GM23248 (cell line): ENCODE data around the gene ASIC4. TPM values are rescaled to one million over a fixed set of nuclear protein-coding genes. Genes with fewer than 3 reads are reported as not detected.

Experiments
- DNase-seq: peaks from one replicate; pipeline ENCODE4 v3.0.0-alpha.2; 2015
- H2AFZ ChIP-seq: fragments of 200-600 bp; sonication (generic); 2 replicates; pipeline ENCODE4 v1.6.1; 2016; ENCODE audit warnings: antibody characterized with exemption
- H3F3A ChIP-seq: fragments of 200-600 bp; sonication (generic); 2 replicates; pipeline ENCODE4 v1.6.1; 2016; ENCODE audit warnings: mild to moderate bottlenecking, antibody characterized with exemption, mixed run types; ENCODE audit not compliant: insufficient read depth
- H3K27ac ChIP-seq: fragments of 200-600 bp; sonication (generic); 2 replicates; pipeline ENCODE4 v1.5.1; 2016; ENCODE audit warnings: mild to moderate bottlenecking
- H3K27me3 ChIP-seq: fragments of 200-600 bp; sonication (generic); replicated peaks from 2 replicates; pipeline ENCODE4 v1.6.1; 2016; ENCODE audit warnings: mild to moderate bottlenecking; ENCODE audit not compliant: insufficient read depth
- H3K36me3 ChIP-seq: fragments of 200-600 bp; sonication (generic); 2 replicates; pipeline ENCODE4 v1.6.1; 2016; ENCODE audit warnings: low read depth, mild to moderate bottlenecking
- H3K4me1 ChIP-seq: fragments of 200-600 bp; sonication (generic); 2 replicates; pipeline ENCODE4 v1.6.1; 2016; ENCODE audit warnings: mild to moderate bottlenecking; ENCODE audit not compliant: insufficient read depth
- H3K4me2 ChIP-seq: fragments of 200-600 bp; sonication (generic); one replicate; pipeline ENCODE4 v1.6.1; 2016; ENCODE audit warnings: mild to moderate bottlenecking; ENCODE audit not compliant: unreplicated experiment
- H3K4me3 ChIP-seq: fragments of 200-600 bp; sonication (generic); 2 replicates; pipeline ENCODE4 v1.5.1; 2016; ENCODE audit warnings: mild to moderate bottlenecking
- H3K79me2 ChIP-seq: fragments of 200-600 bp; sonication (generic); 2 replicates; pipeline ENCODE4 v1.6.1; 2016; ENCODE audit warnings: mild to moderate bottlenecking; ENCODE audit not compliant: insufficient read depth
- H3K9ac ChIP-seq: fragments of 200-600 bp; sonication (generic); 2 replicates; pipeline ENCODE4 v1.6.1; 2016; ENCODE audit warnings: mild to moderate bottlenecking
- H3K9me2 ChIP-seq: fragments of 200-600 bp; sonication (generic); 2 replicates; pipeline ENCODE4 v1.6.1; 2016; ENCODE audit warnings: mixed run types, mild to moderate bottlenecking, moderate library complexity; ENCODE audit not compliant: insufficient read depth
- H3K9me3 ChIP-seq: fragments of 200-600 bp; sonication (generic); one replicate; pipeline ENCODE4 v1.6.1; 2017; ENCODE audit warnings: low read depth
- H4K20me1 ChIP-seq: fragments of 200-600 bp; sonication (generic); 2 replicates; pipeline ENCODE4 v1.6.0; 2016; ENCODE audit not compliant: insufficient read depth
- EZH2 ChIP-seq: fragments of 200-600 bp; sonication (generic); IDR thresholded peaks from 2 replicates; pipeline ENCODE4 v1.6.1; 2018; ENCODE audit warnings: antibody characterized with exemption, mild to moderate bottlenecking; ENCODE audit not compliant: insufficient read depth, poor library complexity, severe bottlenecking
- EZH2phosphoT487 ChIP-seq: fragments of 200-600 bp; sonication (generic); IDR thresholded peaks from 2 replicates; pipeline ENCODE4 v1.6.1; 2018; ENCODE audit warnings: antibody characterized with exemption, moderate library complexity, mild to moderate bottlenecking, low read depth; ENCODE audit not compliant: insufficient read depth
- WGBS, 2 experiments: methylation state at CpG; one replicate each; pipeline ENCODE4 v1.1.6; 2015 to 2017; ENCODE audit warnings: low lambda C conversion rate in 2 of 2, low coverage in 1 of 2; ENCODE audit errors: missing lambda C conversion rate in 2 of 2; 5-methylcytosine and 5-hydroxymethylcytosine counted together
- in situ Hi-C: fragments of 300-500 bp; cut with MboI; formaldehyde crosslinking; loops from 2 replicates; pipeline ENCODE4 v1.15.0; 2020
- polyA plus RNA-seq: library from polyadenylated mRNA; unstranded; fragments of >200 nt; fragmentation: Nextera tagmentation; extraction: Ambion mirVana; gene quantifications from 2 replicates; pipeline ENCODE4 v1.2.1, GENCODE V29; 2016
- total RNA-seq: library from RNA; depleted of rRNA; stranded (reverse); fragments of >200 nt; shearing (Covaris generic); gene quantifications from 2 replicates; pipeline ENCODE4 v1.2.3, GENCODE V29; 2014

The ASIC4 gene
- total and polyA plus RNA-seq, 2 experiments from 2014 or later: 0.43 TPM; not detected in 1

DNA sequence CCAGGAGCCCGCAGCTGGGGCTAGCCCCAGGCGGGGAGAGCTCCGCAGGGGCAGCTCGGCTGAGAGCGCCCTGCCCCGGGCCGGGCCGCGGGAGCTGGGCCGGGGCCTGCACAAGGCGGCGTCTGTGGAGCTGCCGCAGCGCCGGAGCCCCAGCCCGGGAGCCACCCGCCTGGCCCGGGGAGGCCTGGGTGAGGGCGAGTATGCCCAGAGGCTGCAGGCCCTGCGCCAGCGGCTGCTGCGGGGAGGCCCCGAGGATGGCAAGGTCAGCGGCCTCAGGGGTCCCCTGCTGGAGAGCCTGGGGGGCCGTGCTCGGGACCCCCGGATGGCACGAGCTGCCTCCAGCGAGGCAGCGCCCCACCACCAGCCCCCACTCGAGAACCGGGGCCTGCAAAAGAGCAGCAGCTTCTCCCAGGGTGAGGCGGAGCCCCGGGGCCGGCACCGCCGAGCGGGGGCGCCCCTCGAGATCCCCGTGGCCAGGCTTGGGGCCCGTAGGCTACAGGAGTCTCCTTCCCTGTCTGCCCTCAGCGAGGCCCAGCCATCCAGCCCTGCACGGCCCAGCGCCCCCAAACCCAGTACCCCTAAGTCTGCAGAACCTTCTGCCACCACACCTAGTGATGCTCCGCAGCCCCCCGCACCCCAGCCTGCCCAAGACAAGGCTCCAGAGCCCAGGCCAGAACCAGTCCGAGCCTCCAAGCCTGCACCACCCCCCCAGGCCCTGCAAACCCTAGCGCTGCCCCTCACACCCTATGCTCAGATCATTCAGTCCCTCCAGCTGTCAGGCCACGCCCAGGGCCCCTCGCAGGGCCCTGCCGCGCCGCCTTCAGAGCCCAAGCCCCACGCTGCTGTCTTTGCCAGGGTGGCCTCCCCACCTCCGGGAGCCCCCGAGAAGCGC lies 30.6 kb upstream of the ASIC4 start:
- no peaks in the 10 kb centered on the region for H4K20me1 ChIP-seq
- H3K27ac ChIP-seq: no peak overlapping the region
- H3K9ac ChIP-seq: no peak overlapping the region
- TF ChIP-seq EZH2 (peak; percentile 23), EZH2phosphoT487 (no peak)
- H3K9me2 ChIP-seq: no peaks in the 10 kb centered on the region
- peak overlapping the region; percentile 26 for H3K4me3 ChIP-seq
- in situ Hi-C loops: no loop called here
- 35 to 38% methylated on average over 39 to 54 of the region's 58 CpGs for WGBS, 2 experiments
- H3K79me2 ChIP-seq: no peaks in the 10 kb centered on the region
- no peaks in the 10 kb centered on the region for H3K9me3 ChIP-seq
- no peaks in the 10 kb centered on the region for H3K4me1 ChIP-seq
- no peaks in the 10 kb centered on the region for H3F3A ChIP-seq
- DNase-seq: no peak
- H3K4me2 ChIP-seq: peak overlapping the region; percentile 39
- H3K36me3 ChIP-seq: peaks cover 4% of the 10 kb centered on the region; the same call in 1 of the 2 replicates
- H2AFZ ChIP-seq: no peak overlapping the region
- H3K27me3 ChIP-seq: 0 out of 2 replicates have a peak, but pooled peaks cover 6% of the 10 kb centered on the region

DNA sequence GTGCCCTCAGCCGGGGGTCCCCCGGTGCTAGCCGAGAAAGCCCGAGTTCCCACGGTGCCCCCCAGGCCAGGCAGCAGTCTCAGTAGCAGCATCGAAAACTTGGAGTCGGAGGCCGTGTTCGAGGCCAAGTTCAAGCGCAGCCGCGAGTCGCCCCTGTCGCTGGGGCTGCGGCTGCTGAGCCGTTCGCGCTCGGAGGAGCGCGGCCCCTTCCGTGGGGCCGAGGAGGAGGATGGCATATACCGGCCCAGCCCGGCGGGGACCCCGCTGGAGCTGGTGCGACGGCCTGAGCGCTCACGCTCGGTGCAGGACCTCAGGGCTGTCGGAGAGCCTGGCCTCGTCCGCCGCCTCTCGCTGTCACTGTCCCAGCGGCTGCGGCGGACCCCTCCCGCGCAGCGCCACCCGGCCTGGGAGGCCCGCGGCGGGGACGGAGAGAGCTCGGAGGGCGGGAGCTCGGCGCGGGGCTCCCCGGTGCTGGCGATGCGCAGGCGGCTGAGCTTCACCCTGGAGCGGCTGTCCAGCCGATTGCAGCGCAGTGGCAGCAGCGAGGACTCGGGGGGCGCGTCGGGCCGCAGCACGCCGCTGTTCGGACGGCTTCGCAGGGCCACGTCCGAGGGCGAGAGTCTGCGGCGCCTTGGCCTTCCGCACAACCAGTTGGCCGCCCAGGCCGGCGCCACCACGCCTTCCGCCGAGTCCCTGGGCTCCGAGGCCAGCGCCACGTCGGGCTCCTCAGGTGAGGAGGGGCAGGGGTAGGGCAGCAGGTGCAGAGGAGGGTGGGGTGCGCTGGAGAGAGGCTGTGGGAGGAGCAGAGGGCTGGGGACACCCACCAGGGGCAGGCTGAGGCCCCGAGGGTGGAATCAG lies 29.7 kb upstream of the ASIC4 start:
- peak; percentile 45 for DNase-seq
- no peak overlapping the region for H3K9ac ChIP-seq
- in situ Hi-C loops: no loop called here
- no peaks in the 10 kb centered on the region for H3F3A ChIP-seq
- peak; percentile 35 for TF ChIP-seq EZH2
- no peak for TF ChIP-seq EZH2phosphoT487
- peak overlapping the region; percentile 26 for H3K4me3 ChIP-seq
- H3K27ac ChIP-seq: no peak overlapping the region
- H3K36me3 ChIP-seq: peaks cover 4% of the 10 kb centered on the region; the same call in 1 of the 2 replicates
- H3K79me2 ChIP-seq: no peaks in the 10 kb centered on the region
- H4K20me1 ChIP-seq: no peaks in the 10 kb centered on the region
- no peak overlapping the region for H2AFZ ChIP-seq
- 11 to 19% methylated on average over 53 to 84 of the region's 89 CpGs for WGBS, 2 experiments
- no peaks in the 10 kb centered on the region for H3K4me1 ChIP-seq
- H3K4me2 ChIP-seq: peak overlapping the region; percentile 39
- H3K27me3 ChIP-seq: 0 out of 2 replicates have a peak, but pooled peaks cover 6% of the 10 kb centered on the region
- no peaks in the 10 kb centered on the region for H3K9me2 ChIP-seq
- H3K9me3 ChIP-seq: no peaks in the 10 kb centered on the region

DNA sequence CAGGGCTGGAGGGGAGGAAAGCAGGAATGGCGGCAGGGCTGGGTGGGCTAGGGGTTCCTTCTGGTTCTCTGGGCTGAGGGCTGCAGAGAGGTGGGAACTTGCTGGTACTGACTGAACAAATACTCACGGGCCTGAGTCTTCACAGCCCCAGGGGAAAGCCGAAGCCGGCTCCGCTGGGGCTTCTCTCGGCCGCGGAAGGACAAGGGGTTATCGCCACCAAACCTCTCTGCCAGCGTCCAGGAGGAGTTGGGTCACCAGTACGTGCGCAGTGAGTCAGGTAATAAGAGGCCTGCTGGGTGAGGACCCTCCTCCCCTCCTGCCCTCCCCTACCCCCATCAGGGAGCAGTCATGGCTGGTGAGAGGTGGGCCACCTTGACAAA lies 29.1 kb upstream of the ASIC4 start:
- H4K20me1 ChIP-seq: no peaks in the 10 kb centered on the region
- H3F3A ChIP-seq: no peaks in the 10 kb centered on the region
- 0 out of 2 replicates have a peak, but pooled peaks cover 6% of the 10 kb centered on the region for H3K27me3 ChIP-seq
- H3K4me3 ChIP-seq: no peak overlapping the region
- no peak overlapping the region for H2AFZ ChIP-seq
- WGBS, 2 experiments: 81 to 93% methylated on average over 9 to 11 of the region's 12 CpGs
- DNase-seq: no peak
- no peaks in the 10 kb centered on the region for H3K9me2 ChIP-seq
- no peaks in the 10 kb centered on the region for H3K9me3 ChIP-seq
- no peak overlapping the region for H3K27ac ChIP-seq
- TF ChIP-seq EZH2phosphoT487 (no peak), EZH2 (no peak)
- no peaks in the 10 kb centered on the region for H3K79me2 ChIP-seq
- no peak overlapping the region for H3K9ac ChIP-seq
- H3K4me2 ChIP-seq: no peak overlapping the region
- H3K4me1 ChIP-seq: no peaks in the 10 kb centered on the region
- in situ Hi-C loops: no loop called here
- peaks cover 4% of the 10 kb centered on the region; the same call in 1 of the 2 replicates for H3K36me3 ChIP-seq

DNA sequence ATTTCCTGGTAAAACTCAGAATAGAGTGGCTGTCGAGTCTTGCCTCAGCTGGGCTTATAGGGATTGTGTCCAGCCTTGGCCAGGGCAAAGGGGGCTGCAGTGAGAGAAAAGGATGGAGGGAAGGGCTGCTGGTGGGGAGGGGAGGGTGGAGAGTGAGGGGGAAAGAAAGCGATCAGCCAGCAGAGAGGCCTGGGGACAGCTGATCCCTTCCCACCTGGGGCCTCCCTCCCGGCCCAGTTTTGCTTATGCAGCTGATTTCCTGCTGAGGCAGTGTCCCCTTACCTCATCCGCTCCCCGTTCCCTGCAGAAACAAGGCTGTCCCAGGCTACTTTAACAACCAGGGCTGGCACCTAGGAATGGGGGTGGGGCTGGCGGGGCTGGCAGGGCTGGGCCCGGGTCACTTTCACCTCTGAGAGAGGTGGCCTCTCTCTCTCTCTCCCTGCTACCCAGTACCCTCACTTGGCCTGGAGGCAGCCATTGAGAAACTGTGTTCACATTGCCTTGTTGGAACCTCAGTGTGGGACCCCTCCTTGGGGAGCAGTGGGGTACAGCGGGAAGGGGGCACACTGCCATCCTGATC lies 27.8 kb upstream of the ASIC4 start:
- Histone ChIP-seq H4K20me1 (no peaks in the 10 kb centered on the region), H3K4me1 (no peaks in the 10 kb centered on the region), H3K9ac (no peak overlapping the region), H3K27me3 (0 out of 2 replicates have a peak, but pooled peaks cover 6% of the 10 kb centered on the region), H3F3A (no peaks in the 10 kb centered on the region), H3K27ac (no peak overlapping the region), H3K9me2 (no peaks in the 10 kb centered on the region), H3K79me2 (no peaks in the 10 kb centered on the region), H3K4me3 (no peak overlapping the region), H3K36me3 (peaks cover 3% of the 10 kb centered on the region; the same call in 1 of the 2 replicates), H3K9me3 (no peaks in the 10 kb centered on the region), H2AFZ (no peak overlapping the region), H3K4me2 (no peak overlapping the region)
- no peak for TF ChIP-seq EZH2
- no peak for TF ChIP-seq EZH2phosphoT487
- no peak for DNase-seq
- in situ Hi-C loops: no loop called here
- WGBS, 2 experiments: 91 to 97% methylated on average over 7 to 8 of the region's 8 CpGs
